CD14-positive monocyte (primary cell): ENCODE measurements around the gene CNNM4. TPM values are rescaled to one million over a fixed set of nuclear protein-coding genes. Genes with fewer than 3 reads are reported as not detected.

Experiments used
- DNase-seq, 3 donors: peaks; one replicate each; pipeline ENCODE4 v3.0.0-alpha.2; 2011 to 2022
- H2AFZ ChIP-seq: 2 replicates; pipeline ENCODE4 v1.6.0; 2012; ENCODE audit warnings: mild to moderate bottlenecking, low read depth, low read length, inconsistent platforms; ENCODE audit not compliant: insufficient read depth, poor library complexity, severe bottlenecking
- H3K27ac ChIP-seq, 2 donors: 1 replicate in 1 of 2; 2 replicates in 1 of 2; pipeline ENCODE4 v1.5.1; 2012 to 2013; ENCODE audit warnings: low read length in 2 of 2, control low read depth in 1 of 2, inconsistent platforms in 1 of 2, low read depth in 1 of 2, mild to moderate bottlenecking in 1 of 2
- H3K27me3 ChIP-seq, 2 donors: one replicate each; pipeline versions ENCODE4 v1.6.0 to v1.6.1; 2011 to 2013; ENCODE audit warnings: low read length in 2 of 2; ENCODE audit not compliant: control insufficient read depth in 2 of 2, insufficient read depth in 2 of 2
- H3K36me3 ChIP-seq, 2 donors: replicated peaks in 1 of 2; 1 replicate in 1 of 2; 2 replicates in 1 of 2; pipeline versions ENCODE4 v1.5.1 to v1.6.1; 2012 to 2013; ENCODE audit warnings: low read length in 2 of 2, control low read depth in 1 of 2, inconsistent platforms in 1 of 2, mild to moderate bottlenecking in 1 of 2; ENCODE audit not compliant: insufficient read depth in 2 of 2, control insufficient read depth in 1 of 2
- H3K4me1 ChIP-seq, 2 donors: 1 replicate in 1 of 2; 2 replicates in 1 of 2; pipeline versions ENCODE4 v1.5.1 to v1.6.1; 2012 to 2013; ENCODE audit warnings: low read length in 2 of 2, control low read depth in 1 of 2, inconsistent platforms in 1 of 2, mild to moderate bottlenecking in 1 of 2, moderate library complexity in 1 of 2; ENCODE audit not compliant: insufficient read depth in 2 of 2, control insufficient read depth in 1 of 2
- H3K4me2 ChIP-seq: replicated peaks from 2 replicates; pipeline ENCODE3; 2012; ENCODE audit warnings: low read length, moderate library complexity, mild to moderate bottlenecking; ENCODE audit not compliant: poor library complexity, severe bottlenecking; ENCODE audit errors: extremely low read depth
- H3K4me3 ChIP-seq, 3 experiments: fragments of 200-600 bp in 1 of 3; sonication (generic) in 1 of 3; replicated peaks in 1 of 3; 1 replicate in 2 of 3; 2 replicates in 1 of 3; pipeline ENCODE4 v1.5.1; 2011 to 2013; ENCODE audit warnings: low read length in 3 of 3, mild to moderate bottlenecking in 3 of 3, control low read depth in 2 of 3, low read depth in 2 of 3, inconsistent platforms in 1 of 3, moderate library complexity in 1 of 3
- H3K79me2 ChIP-seq: 2 replicates; pipeline ENCODE4 v1.6.0; 2012; ENCODE audit warnings: mild to moderate bottlenecking, control low read depth, inconsistent platforms, low read length, moderate library complexity; ENCODE audit not compliant: insufficient read depth
- H3K9ac ChIP-seq: 2 replicates; pipeline ENCODE4 v1.6.0; 2017; ENCODE audit warnings: low read length, mild to moderate bottlenecking; ENCODE audit not compliant: insufficient read depth, poor library complexity, severe bottlenecking
- H3K9me3 ChIP-seq, 2 donors: replicated peaks in 1 of 2; 1 replicate in 1 of 2; 2 replicates in 1 of 2; pipeline versions ENCODE4 v1.5.1 to v1.6.1; 2012 to 2013; ENCODE audit warnings: low read length in 2 of 2, control low read depth in 1 of 2; ENCODE audit not compliant: control insufficient read depth in 1 of 2, insufficient read depth in 1 of 2
- H4K20me1 ChIP-seq: 2 replicates; pipeline ENCODE4 v1.6.0; 2012; ENCODE audit warnings: mild to moderate bottlenecking, low read length, control low read depth, moderate library complexity; ENCODE audit not compliant: insufficient read depth
- H3K27ac Mint-ChIP-seq, 7 donors: one replicate each; pipeline ENCODE4 v1.8.0; 2020; ENCODE audit warnings: mild to moderate bottlenecking in 7 of 7, mixed read lengths in 7 of 7, moderate library complexity in 6 of 7, inconsistent platforms in 2 of 7
- H3K27me3 Mint-ChIP-seq, 3 donors: one replicate each; pipeline ENCODE4 v1.8.0; 2021 to 2022; ENCODE audit warnings: low read depth in 3 of 3, mild to moderate bottlenecking in 3 of 3, mixed read lengths in 3 of 3, moderate library complexity in 3 of 3, inconsistent platforms in 1 of 3
- H3K36me3 Mint-ChIP-seq, 2 donors: one replicate each; pipeline ENCODE4 v1.8.0; 2020; ENCODE audit warnings: mixed read lengths in 2 of 2, inconsistent platforms in 1 of 2, mild to moderate bottlenecking in 1 of 2
- H3K4me1 Mint-ChIP-seq: one replicate; pipeline ENCODE4 v1.8.0; 2020; ENCODE audit warnings: mild to moderate bottlenecking, mixed read lengths
- H3K4me3 Mint-ChIP-seq, 2 donors: one replicate each; pipeline ENCODE4 v1.8.0; 2020; ENCODE audit warnings: mild to moderate bottlenecking in 2 of 2, mixed read lengths in 2 of 2, moderate library complexity in 1 of 2
- H3K9me3 Mint-ChIP-seq, 7 donors: one replicate each; pipeline ENCODE4 v1.8.0; 2020 to 2022; ENCODE audit warnings: mixed read lengths in 7 of 7, mild to moderate bottlenecking in 6 of 7, moderate library complexity in 6 of 7, inconsistent platforms in 2 of 7
- CTCF ChIP-seq: fragments of 200-600 bp; IDR thresholded peaks from one replicate; pipeline ENCODE4 v1.8.0; 2022; ENCODE audit warnings: antibody characterized with exemption, mild to moderate bottlenecking
- WGBS: methylation state at CpG from one replicate; pipeline ENCODE4 v1.1.5; 2013; ENCODE audit warnings: missing lambda C conversion rate; ENCODE audit not compliant: insufficient coverage; 5-methylcytosine and 5-hydroxymethylcytosine counted together
- intact Hi-C, 2 donors: fragments of 100-400 bp; cut with micrococcal nuclease; formaldehyde crosslinking; loops; one replicate each; pipeline versions ENCODE4 v1.15.0 to v1.15.1; 2023
- polyA plus RNA-seq, 3 donors: library from polyadenylated mRNA; depleted of rRNA in 1 of 3; unstranded in 2 of 3; stranded (reverse) in 1 of 3; fragments of 300-500 nt in 2 of 3; fragments of >200 nt in 1 of 3; fragmentation: Illumina TruSeq in 2 of 3; gene quantifications; 1 replicate in 2 of 3; 2 replicates in 1 of 3; pipeline ENCODE4 v1.2.3, GENCODE V29; 2012 to 2021

Gene CNNM4
- polyA plus RNA-seq, 3 donors = 2.3 to 8.3 (median 2.6) TPM

DNA sequence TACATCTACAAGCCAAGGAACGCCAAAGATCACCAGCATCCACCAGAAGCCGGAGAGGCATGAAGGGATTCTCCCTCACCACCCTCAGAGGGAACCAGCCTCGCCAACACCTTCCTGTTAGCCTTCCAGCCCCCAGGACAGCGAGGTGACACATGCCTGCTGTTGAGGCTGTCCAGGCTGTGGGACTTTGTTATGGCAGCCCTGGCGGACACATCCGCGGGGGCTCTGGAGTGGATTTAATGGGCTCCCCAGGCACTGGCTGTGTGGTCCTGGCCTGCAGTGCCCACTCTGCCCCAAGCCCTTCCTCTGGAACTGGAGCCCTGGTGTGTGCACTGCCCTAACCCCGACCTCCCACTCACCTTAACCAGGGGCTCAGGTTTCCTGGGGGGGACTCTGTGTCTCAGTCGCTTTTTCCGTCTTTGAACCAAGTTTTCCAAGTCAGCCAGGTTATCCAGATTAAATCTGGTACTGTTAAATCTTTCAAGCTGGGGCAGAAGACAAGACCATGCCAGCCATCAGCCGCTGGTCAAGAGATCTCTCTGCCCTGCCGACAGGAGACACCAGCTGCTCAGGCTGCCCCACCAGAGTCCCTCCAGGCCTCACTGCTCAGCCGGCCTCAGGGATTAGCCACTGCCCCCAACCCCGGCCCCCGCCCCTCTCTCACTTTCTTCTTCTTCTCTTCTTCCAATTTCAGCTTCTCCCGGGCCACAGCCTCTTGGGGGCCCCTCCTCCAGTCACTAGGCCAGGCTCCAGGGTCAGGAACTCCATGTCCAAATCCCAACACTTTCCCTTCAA, 81.2 kb downstream of the CNNM4 start:
- WGBS = 94% methylated on average over 10 of the region's 16 CpGs
- peak overlapping the region in 1 of 7 donors; percentile 76 for H3K27ac Mint-ChIP-seq
- peaks cover 20 to 25% of the 10 kb centered on the region in 2 donors for H3K36me3 Mint-ChIP-seq
- H3K9me3 Mint-ChIP-seq = no peaks in the 10 kb centered on the region
- Histone ChIP-seq H3K27ac (no peak overlapping the region), H3K4me2 (no peak overlapping the region), H3K36me3 (peaks cover 0 to 15% of the 10 kb centered on the region in 2 donors), H3K9me3 (no peaks in the 10 kb centered on the region), H2AFZ (no peak overlapping the region), H3K4me3 (no peak overlapping the region), H4K20me1 (no peaks in the 10 kb centered on the region), H3K27me3 (no peaks in the 10 kb centered on the region), H3K4me1 (peaks cover 6 to 12% of the 10 kb centered on the region in 2 donors), H3K79me2 (no peaks in the 10 kb centered on the region), H3K9ac (no peak overlapping the region)
- intact Hi-C loops = no loop called here
- H3K27me3 Mint-ChIP-seq = peaks cover 1 to 2% (median 1%) of the 10 kb centered on the region in 3 donors
- H3K4me3 Mint-ChIP-seq = no peak overlapping the region
- H3K4me1 Mint-ChIP-seq = peaks cover 18% of the 10 kb centered on the region
- TF ChIP-seq CTCF = no peak
- no peak for DNase-seq

DNA sequence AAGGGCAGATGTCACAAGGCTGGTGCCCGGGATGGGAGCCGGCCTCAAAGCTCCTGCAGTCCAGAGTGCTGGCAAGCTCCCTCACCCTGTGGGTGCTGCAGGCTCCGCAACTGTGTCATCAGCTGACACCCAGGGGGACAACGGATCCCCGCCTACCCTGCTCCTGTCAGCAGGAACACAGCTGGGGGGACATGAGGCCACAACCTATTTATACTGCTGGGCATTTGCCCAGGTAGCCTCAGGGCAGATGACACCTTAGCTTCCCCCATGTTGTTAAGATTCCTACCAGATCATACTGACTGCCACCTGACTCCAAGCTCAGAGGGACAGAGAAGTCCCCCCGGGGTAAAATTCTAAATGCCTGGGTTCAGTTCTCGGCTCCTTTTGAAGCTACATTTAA, 81.9 kb downstream of the CNNM4 start:
- Mint-ChIP-seq H3K27me3 (peaks cover 1 to 2% (median 1%) of the 10 kb centered on the region in 3 donors), H3K27ac (no peak overlapping the region), H3K4me3 (no peak overlapping the region), H3K36me3 (peaks cover 19 to 30% of the 10 kb centered on the region in 2 donors), H3K9me3 (no peaks in the 10 kb centered on the region), H3K4me1 (peaks cover 18% of the 10 kb centered on the region)
- no peak overlapping the region for H2AFZ ChIP-seq
- H3K36me3 ChIP-seq = peaks cover 2 to 17% of the 10 kb centered on the region in 2 donors
- no peaks in the 10 kb centered on the region for H3K27me3 ChIP-seq
- H3K27ac ChIP-seq = no peak overlapping the region
- 96% methylated on average over 5 of the region's 7 CpGs for WGBS
- H3K4me2 ChIP-seq = no peak overlapping the region
- no peak for DNase-seq
- no peak for TF ChIP-seq CTCF
- no peak overlapping the region for H3K9ac ChIP-seq
- H4K20me1 ChIP-seq = no peaks in the 10 kb centered on the region
- H3K4me1 ChIP-seq = peaks cover 6 to 12% of the 10 kb centered on the region in 2 donors
- no peaks in the 10 kb centered on the region for H3K79me2 ChIP-seq
- intact Hi-C loops = no loop called here
- no peak overlapping the region for H3K4me3 ChIP-seq
- no peaks in the 10 kb centered on the region for H3K9me3 ChIP-seq
